ENCODE measurements around the gene MLPH.
"Not testable (repeated sequence)": the region's sequence is repeated elsewhere in the genome, so short reads cannot be mapped to it uniquely, and the experiment has no call there.

The MLPH gene

GRCh38 chr2:237458519-237458918, 28.5 kb upstream of the MLPH start:
- no peak for TF ChIP-seq CTCF (IDR thresholded peaks at IDR 0.05; ENCODE audit: low read depth, low read length)
- no peak overlapping the region for H3K4me3 ChIP-seq (ENCODE audit: low read depth, low read length)

- H3K4me3 ChIP-seq (ENCODE audit: low read depth, low read length), result no peak overlapping the region
- TF ChIP-seq CTCF (IDR thresholded peaks at IDR 0.05; ENCODE audit: low read depth, low read length), result no peak
These were observed 27.8 kb upstream of the MLPH start for GRCh38 chr2:237459226-237459625.

GRCh38 chr2:237459741-237460174, 27.3 kb upstream of the MLPH start:
- no peak overlapping the region for H3K4me3 ChIP-seq (ENCODE audit: low read depth, low read length)
- TF ChIP-seq CTCF (IDR thresholded peaks at IDR 0.05; ENCODE audit: low read depth, low read length), result no peak

- TF ChIP-seq CTCF (IDR thresholded peaks at IDR 0.05; ENCODE audit: low read depth, low read length), result no peak
- no peak overlapping the region for H3K4me3 ChIP-seq (ENCODE audit: low read depth, low read length)
These were observed 22.2 kb upstream of the MLPH start for GRCh38 chr2:237464757-237465391.

- H3K4me3 ChIP-seq (ENCODE audit: low read depth, low read length), result no peak overlapping the region
- no peak for TF ChIP-seq CTCF (IDR thresholded peaks at IDR 0.05; ENCODE audit: low read depth, low read length)
These were observed 21.4 kb upstream of the MLPH start for GRCh38 chr2:237465515-237466148.

- no peak for TF ChIP-seq CTCF (IDR thresholded peaks at IDR 0.05; ENCODE audit: low read depth, low read length)
- H3K4me3 ChIP-seq (ENCODE audit: low read depth, low read length), result no peak overlapping the region
These were observed 20.8 kb upstream of the MLPH start for GRCh38 chr2:237466211-237466610.

GRCh38 chr2:237467447-237468179, 19.4 kb upstream of the MLPH start:
- no peak for TF ChIP-seq CTCF (IDR thresholded peaks at IDR 0.05; ENCODE audit: low read depth, low read length)
- H3K4me3 ChIP-seq (ENCODE audit: low read depth, low read length), result no peak overlapping the region

GRCh38 chr2:237469410-237469809, 17.6 kb upstream of the MLPH start:
- not testable (repeated sequence) for H3K4me3 ChIP-seq (ENCODE audit: low read depth, low read length)
